K562 (cell line): ENCODE measurements around the gene MRPL10. TPM values are rescaled to one million over a fixed set of nuclear protein-coding genes. Genes with fewer than 3 reads are reported as not detected.

Experiments
- ATAC-seq: fragments of 200-7000 bp; cut with Tn5 transposase; 3 replicates; pipeline ENCODE4 v1.9.1; 2020; ENCODE audit warnings: moderate library complexity
- BruUV-seq: library from RNA; stranded (reverse); fragments of 400-500 nt; replicated peaks from 2 replicates; lab custom pipeline; 2021; lab: Mats Ljungman, UMichigan
- CTCF ChIA-PET: fragments of 300-600 bp; formaldehyde crosslinking; extraction: SDS; loops from one replicate; lab custom pipeline; 2021; ENCODE audit warnings: low intra/inter-chr PET ratio; lab: Yijun Ruan, JAX
- POLR2A ChIA-PET: fragments of 300-600, 350-650 bp; sonication (Branson Sonifier 250); formaldehyde crosslinking; extraction: SDS; loops from one replicate; lab custom pipeline; 2021; ENCODE audit warnings: antibody characterized with exemption, inconsistent platforms; lab: Yijun Ruan, JAX
- DNase-seq, 4 experiments: peaks; one replicate each; pipeline versions ENCODE4 v3.0.0 to v3.0.0-alpha.2; 2011 to 2018; ENCODE audit warnings: low spot score in 3 of 4, mixed read lengths in 3 of 4; ENCODE audit errors: extremely low read depth in 1 of 4
- FAIRE-seq: peaks from 2 replicates; lab custom pipeline; 2011; peaks lifted over from hg19 to GRCh38; lab: Jason Lieb, UNC
- H2AFZ ChIP-seq: 2 replicates; pipeline ENCODE4 v1.6.0; 2011; ENCODE audit warnings: low read depth, low read length, control low read depth, inconsistent platforms
- H3K27ac ChIP-seq: fragments of 200-600 bp; 3 replicates; pipeline ENCODE4 v1.8.0; 2011; ENCODE audit warnings: low read depth, mild to moderate bottlenecking, control low read depth, inconsistent platforms, low read length, moderate library complexity, mixed read lengths; ENCODE audit errors: extremely low read depth
- H3K27me3 ChIP-seq, 2 experiments: fragments of 300-600 bp in 1 of 2; 2 replicates in 1 of 2; 3 replicates in 1 of 2; pipeline versions ENCODE4 v1.6.0 to v1.8.0; 2011; ENCODE audit warnings: inconsistent platforms in 2 of 2, low read length in 2 of 2, mild to moderate bottlenecking in 1 of 2, mixed read lengths in 1 of 2, moderate library complexity in 1 of 2; ENCODE audit not compliant: control insufficient read depth in 2 of 2, insufficient read depth in 2 of 2
- H3K36me3 ChIP-seq: fragments of 300-600 bp; 3 replicates; pipeline ENCODE4 v1.8.0; 2011; ENCODE audit warnings: mild to moderate bottlenecking, low read length, inconsistent platforms; ENCODE audit not compliant: control insufficient read depth, insufficient read depth
- H3K4me1 ChIP-seq, 2 experiments: fragments of 200-600 bp in 1 of 2; replicated peaks in 1 of 2; 2 replicates in 1 of 2; 3 replicates in 1 of 2; pipeline versions ENCODE4 v1.5.1 to v1.8.0; 2011; ENCODE audit warnings: inconsistent platforms in 2 of 2, low read length in 2 of 2, mild to moderate bottlenecking in 1 of 2, mixed read lengths in 1 of 2, moderate library complexity in 1 of 2; ENCODE audit not compliant: control insufficient read depth in 2 of 2, insufficient read depth in 2 of 2
- H3K4me2 ChIP-seq: 2 replicates; pipeline ENCODE4 v1.6.1; 2011; ENCODE audit warnings: low read length, control low read depth, inconsistent platforms, mixed read lengths; ENCODE audit not compliant: insufficient read depth
- H3K4me3 ChIP-seq: fragments of 200-600 bp; sonication (generic), shearing (Covaris generic); 2 replicates; pipeline ENCODE4 v1.5.1; 2016; ENCODE audit warnings: control low read depth, inconsistent platforms
- H3K79me2 ChIP-seq: fragments of 200-600 bp; 3 replicates; pipeline ENCODE4 v1.8.0; 2011; ENCODE audit warnings: low read length, inconsistent platforms; ENCODE audit not compliant: control insufficient read depth, insufficient read depth
- H3K9ac ChIP-seq, 2 experiments: 2 replicates each; pipeline versions ENCODE4 v1.6.0 to v1.6.1; 2011; ENCODE audit warnings: low read depth in 2 of 2, low read length in 2 of 2, control low read depth in 1 of 2, inconsistent platforms in 1 of 2, mild to moderate bottlenecking in 1 of 2, mixed read lengths in 1 of 2; ENCODE audit not compliant: insufficient read depth in 1 of 2
- H3K9me1 ChIP-seq: one replicate; pipeline ENCODE4 v1.6.0; 2011; ENCODE audit warnings: inconsistent platforms, mild to moderate bottlenecking, low read length, moderate library complexity; ENCODE audit not compliant: control insufficient read depth, insufficient read depth
- H3K9me3 ChIP-seq: replicated peaks from 2 replicates; pipeline ENCODE4 v1.5.1; 2011; ENCODE audit warnings: low read depth, low read length, inconsistent platforms; ENCODE audit not compliant: control insufficient read depth, insufficient read depth
- H4K20me1 ChIP-seq: replicated peaks from 2 replicates; pipeline ENCODE4 v1.6.1; 2011; ENCODE audit warnings: low read length, inconsistent platforms, mixed read lengths; ENCODE audit not compliant: control insufficient read depth, insufficient read depth
- BCOR ChIP-seq: fragments of 450-650 bp; IDR thresholded peaks from 2 replicates; pipeline ENCODE4 v1.6.1; 2016
- CBX1 ChIP-seq: sonication (generic); IDR thresholded peaks from 2 replicates; pipeline ENCODE4 v1.6.1; 2016; ENCODE audit warnings: antibody characterized with exemption, low read depth, mild to moderate bottlenecking
- HDAC8 ChIP-seq: fragments of 450-650 bp; IDR thresholded peaks from 2 replicates; pipeline ENCODE4 v1.6.1; 2016; ENCODE audit warnings: mild to moderate bottlenecking, missing genetic modification characterization, moderate library complexity, missing compliant biosample characterization
- MBD2 ChIP-seq: sonication (generic); IDR thresholded peaks from 2 replicates; pipeline ENCODE4 v1.6.1; 2016; ENCODE audit warnings: low read depth, borderline replicate concordance
- RHOXF2B ChIP-seq: fragments of 250-450 bp; sonication (Bioruptor Pico); conservative IDR thresholded peaks from 2 replicates; pipeline ENCODE4 v1.5.1; 2021
- SAFB2 ChIP-seq: fragments of 200-400 bp; formaldehyde crosslinking; IDR thresholded peaks from 2 replicates; pipeline ENCODE4 v1.6.1; 2018; ENCODE audit warnings: borderline replicate concordance, low read length, low read depth, moderate library complexity; ENCODE audit not compliant: severe bottlenecking
- SIN3A ChIP-seq, 2 experiments: fragments of 150-350 bp in 1 of 2; IDR thresholded peaks; 2 replicates each; pipeline ENCODE4 v1.6.1; 2011 to 2016; ENCODE audit warnings: borderline replicate concordance in 2 of 2, low read depth in 2 of 2, low read length in 2 of 2, mild to moderate bottlenecking in 2 of 2, moderate library complexity in 2 of 2; ENCODE audit not compliant: control insufficient read depth in 1 of 2
- SMAD2 ChIP-seq: fragments of 150-350 bp; IDR thresholded peaks from 2 replicates; pipeline ENCODE4 v1.6.1; 2014; ENCODE audit warnings: low read depth, mild to moderate bottlenecking, low read length
- SPI1 ChIP-seq: IDR thresholded peaks from 2 replicates; pipeline ENCODE4 v1.6.1; 2011; ENCODE audit warnings: low read depth, low read length, control low read depth, borderline replicate concordance
- ZKSCAN8 ChIP-seq: fragments of 200-800 bp; sonication (Bioruptor generic); IDR thresholded peaks from 2 replicates; pipeline ENCODE4 v1.6.1; 2016; ENCODE audit warnings: missing genetic modification characterization, missing compliant biosample characterization
- in situ Hi-C: fragments of 300-500 bp; cut with MboI; formaldehyde crosslinking; loops from 4 replicates; pipeline ENCODE4 v1.15.0; 2018; ENCODE audit warnings: inconsistent platforms, mixed read lengths
- intact Hi-C: fragments of 100-400 bp; cut with micrococcal nuclease; formaldehyde crosslinking; loops from 2 replicates; pipeline ENCODE4 v1.14.2; 2022
- polyA plus RNA-seq, 8 experiments: library from polyadenylated mRNA; depleted of rRNA in 4 of 8; stranded (reverse) in 5 of 8; unstranded in 3 of 8; fragments of >200 nt; fragmentation: Nextera tagmentation in 2 of 8; fragmentation: Illumina TruSeq in 1 of 8; extraction: Ambion mirVana in 2 of 8; extraction: Trizol in 1 of 8; gene quantifications; 2 replicates each; pipeline versions ENCODE4 v1.2.1 to v1.2.3, GENCODE V29; 2011 to 2014; ENCODE audit warnings: inconsistent platforms in 1 of 8, missing spikeins in 1 of 8
- total RNA-seq, 7 experiments: library from RNA; depleted of rRNA in 6 of 7; stranded (reverse); fragments of >200 nt in 6 of 7; fragmentation: Illumina TruSeq in 2 of 7; extraction: Trizol in 2 of 7; gene quantifications; 2 replicates each; pipeline versions ENCODE4 v1.2.1 to v1.2.3, GENCODE V29; 2011 to 2021; ENCODE audit warnings: low replicate concordance in 1 of 7
- TF ChIP-seq, protein P1 (sequence below): fragments of 250-450 bp; sonication (Bioruptor Pico); IDR thresholded peaks from 2 replicates; pipeline ENCODE4 v1.8.0; 2022; ENCODE audit warnings: inconsistent platforms

MRPL10 gene
- total and polyA plus RNA-seq, 9 of the 15 experiments (the other 6 are each of a cell fraction or from before 2014, with no cell fraction given): 27.8 to 105 (median 67.3) TPM

DNA sequence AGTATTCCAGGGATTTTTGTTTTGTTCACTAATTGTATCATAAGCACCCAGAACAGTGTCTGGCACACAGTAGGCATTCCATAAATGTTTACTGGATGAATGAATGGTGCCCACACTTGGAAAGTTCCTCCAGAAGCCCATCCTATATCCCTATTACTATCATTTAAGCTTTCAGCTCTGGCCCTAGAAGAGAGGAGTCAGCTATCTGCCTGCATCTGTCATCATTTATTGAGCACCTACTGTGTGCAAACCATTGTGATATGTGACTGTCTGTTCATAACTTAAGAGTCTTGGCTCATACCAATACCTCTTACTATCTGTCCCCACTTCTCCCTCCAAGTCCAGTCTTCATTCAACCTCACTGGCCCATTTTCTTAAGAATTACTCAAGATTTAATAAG lies 39.7 kb upstream of the MRPL10 start:
- no peak for FAIRE-seq
- TF ChIP-seq SMAD2 (no peak), SPI1 (no peak), SAFB2 (no peak), MBD2 (no peak), RHOXF2B (CRISPR knock-in tag) (no peak), HDAC8 (tag) (no peak), ZKSCAN8 (CRISPR knock-in tag) (peak; percentile 92), BCOR (no peak), CBX1 (no peak), SIN3A (IDR thresholded peaks at IDR 0.05; ENCODE audit: borderline replicate concordance in 2 of 2, control insufficient read depth in 1 of 2, low read depth in 2 of 2, low read length in 2 of 2) (no peak)
- TF ChIP-seq, protein P1, sequence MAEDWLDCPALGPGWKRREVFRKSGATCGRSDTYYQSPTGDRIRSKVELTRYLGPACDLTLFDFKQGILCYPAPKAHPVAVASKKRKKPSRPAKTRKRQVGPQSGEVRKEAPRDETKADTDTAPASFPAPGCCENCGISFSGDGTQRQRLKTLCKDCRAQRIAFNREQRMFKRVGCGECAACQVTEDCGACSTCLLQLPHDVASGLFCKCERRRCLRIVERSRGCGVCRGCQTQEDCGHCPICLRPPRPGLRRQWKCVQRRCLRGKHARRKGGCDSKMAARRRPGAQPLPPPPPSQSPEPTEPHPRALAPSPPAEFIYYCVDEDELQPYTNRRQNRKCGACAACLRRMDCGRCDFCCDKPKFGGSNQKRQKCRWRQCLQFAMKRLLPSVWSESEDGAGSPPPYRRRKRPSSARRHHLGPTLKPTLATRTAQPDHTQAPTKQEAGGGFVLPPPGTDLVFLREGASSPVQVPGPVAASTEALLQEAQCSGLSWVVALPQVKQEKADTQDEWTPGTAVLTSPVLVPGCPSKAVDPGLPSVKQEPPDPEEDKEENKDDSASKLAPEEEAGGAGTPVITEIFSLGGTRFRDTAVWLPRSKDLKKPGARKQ (CRISPR knock-in tag): no peak

More for the DNA sequence above, 39.7 kb upstream of the MRPL10 start:
- H3K79me2 ChIP-seq: no peaks in the 10 kb centered on the region
- H2AFZ ChIP-seq: no peak overlapping the region
- H3K4me1 ChIP-seq: peaks cover 57 to 62% of the 10 kb centered on the region in 2 experiments
- no peaks in the 10 kb centered on the region for H3K9me3 ChIP-seq
- H3K36me3 ChIP-seq: no peaks in the 10 kb centered on the region
- ATAC-seq (no peak), DNase-seq (no peak)
- H3K4me2 ChIP-seq: no peak overlapping the region
- intact Hi-C loops: no loop called here
- H4K20me1 ChIP-seq: no peaks in the 10 kb centered on the region
- H3K9me1 ChIP-seq: no peaks in the 10 kb centered on the region
- BruUV-seq: no TSS peak
- no peak overlapping the region for H3K27ac ChIP-seq
- H3K4me3 ChIP-seq: no peak overlapping the region
- in situ Hi-C loops: no loop called here
- no peaks in the 10 kb centered on the region for H3K27me3 ChIP-seq
- ChIA-PET POLR2A (interaction anchor here (0.5 to 1.5 kb wide), 4 partner anchors 16 to 35 kb away, joined by 3 to 11 read pairs (median 3); partner anchors contain the start of gene SP2), CTCF (no interaction called here)
- H3K9ac ChIP-seq: no peak overlapping the region
